GM12878 (cell line): ENCODE data around the gene CD83.

Experiments
- ATF2 ChIP-seq: IDR thresholded peaks from 2 replicates; pipeline ENCODE4 v1.6.1; 2012; ENCODE audit warnings: low read length, inconsistent platforms
- CREM ChIP-seq: IDR thresholded peaks from 2 replicates; pipeline ENCODE4 v1.6.1; 2014; ENCODE audit warnings: antibody characterized with exemption, low read depth
- ELK1 ChIP-seq: IDR thresholded peaks from 2 replicates; pipeline ENCODE4 v1.6.1; 2012; ENCODE audit warnings: low read depth, low read length, improper control_type of control experiment
- FOXM1 ChIP-seq: IDR thresholded peaks from 2 replicates; pipeline ENCODE4 v1.6.1; 2012; ENCODE audit warnings: low read depth, mild to moderate bottlenecking, inconsistent platforms, low read length, moderate library complexity
- USF1 ChIP-seq: IDR thresholded peaks from 2 replicates; pipeline ENCODE4 v1.6.1; 2011; ENCODE audit warnings: borderline replicate concordance, low read depth, mild to moderate bottlenecking, moderate library complexity, mixed read lengths, low read length; ENCODE audit not compliant: insufficient read depth; ENCODE audit errors: extremely low read length
- ZBED1 ChIP-seq: IDR thresholded peaks from 2 replicates; pipeline ENCODE4 v1.6.1; 2016; ENCODE audit warnings: borderline replicate concordance
- ZBTB40 ChIP-seq: fragments of 450-650 bp; IDR thresholded peaks from 2 replicates; pipeline ENCODE4 v1.6.1; 2016; ENCODE audit warnings: mild to moderate bottlenecking, moderate library complexity, borderline replicate concordance
- ZNF274 ChIP-seq: IDR thresholded peaks from one replicate; pipeline ENCODE4 v1.8.0; 2011; ENCODE audit not compliant: insufficient read length, insufficient read depth

- TF ChIP-seq ATF2 (no peak), ELK1 (no peak), ZBTB40 (no peak), FOXM1 (no peak), CREM (no peak), ZNF274 (no peak), USF1 (no peak), ZBED1 (no peak)
Measured at GRCh38 chr6:14079433-14079832, 38.1 kb upstream of the CD83 start.
